GM06990 (cell line): ENCODE data around the gene C1GALT1C1.
"Not testable (repeated sequence)": the region's sequence is repeated elsewhere in the genome, so short reads cannot be mapped to it uniquely, and the experiment has no call there.

ENCODE experiments used
- DNase-seq: peaks from one replicate; pipeline ENCODE4 v3.0.0-alpha.2; 2011; ENCODE audit not compliant: insufficient read length; ENCODE audit errors: extremely low read depth
- H3K27me3 ChIP-seq: replicated peaks from 2 replicates; pipeline ENCODE4 v1.6.0; 2011; ENCODE audit warnings: low read length; ENCODE audit not compliant: control insufficient read depth, insufficient read depth
- H3K36me3 ChIP-seq: 2 replicates; pipeline ENCODE4 v1.5.1; 2011; ENCODE audit warnings: low read length; ENCODE audit not compliant: control insufficient read depth, insufficient read depth
- H3K4me3 ChIP-seq: replicated peaks from 2 replicates; pipeline ENCODE4 v1.5.1; 2011; ENCODE audit warnings: low read depth, mild to moderate bottlenecking, control low read depth, low read length
- CTCF ChIP-seq: IDR thresholded peaks from 2 replicates; pipeline ENCODE4 v1.5.1; 2011; ENCODE audit warnings: low read length, control low read depth, mild to moderate bottlenecking, inconsistent platforms; ENCODE audit not compliant: insufficient read depth, poor library complexity, severe bottlenecking

The C1GALT1C1 gene

GRCh38 chrX:120668357-120668756 is 38.5 kb upstream of the C1GALT1C1 start:
- no peak for TF ChIP-seq CTCF
- DNase-seq: no peak
- Histone ChIP-seq H3K27me3 (no peaks in the 10 kb centered on the region), H3K36me3 (no peaks in the 10 kb centered on the region), H3K4me3 (no peak overlapping the region)

- not testable (repeated sequence) for H3K36me3 ChIP-seq, DNase-seq, H3K4me3 ChIP-seq, H3K27me3 ChIP-seq
Observed at GRCh38 chrX:120664535-120664934, 34.7 kb upstream of the C1GALT1C1 start.

DNA sequence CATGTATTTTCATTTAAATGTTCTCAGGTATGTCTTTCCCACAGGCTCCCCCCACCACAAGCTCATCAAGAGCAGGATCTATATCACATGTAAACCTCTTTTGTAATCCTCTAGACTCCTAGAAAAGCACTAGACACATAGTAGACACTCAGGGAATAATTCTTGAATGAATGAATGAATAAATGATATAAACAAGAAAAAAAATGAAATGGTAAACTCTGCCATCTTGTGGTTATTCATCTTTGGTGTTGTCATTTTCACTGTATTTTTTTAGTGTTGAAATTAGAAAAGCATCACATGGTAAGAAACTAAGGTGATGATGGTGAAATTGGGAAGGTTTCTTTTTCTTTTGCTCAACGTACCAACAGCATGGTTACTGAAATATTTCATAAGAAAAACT is 34.2 kb upstream of the C1GALT1C1 start:
- H3K4me3 ChIP-seq: no peak overlapping the region
- TF ChIP-seq CTCF: peak; percentile 7
- no peaks in the 10 kb centered on the region for H3K27me3 ChIP-seq
- no peaks in the 10 kb centered on the region for H3K36me3 ChIP-seq
- DNase-seq: peak; percentile 18

DNA sequence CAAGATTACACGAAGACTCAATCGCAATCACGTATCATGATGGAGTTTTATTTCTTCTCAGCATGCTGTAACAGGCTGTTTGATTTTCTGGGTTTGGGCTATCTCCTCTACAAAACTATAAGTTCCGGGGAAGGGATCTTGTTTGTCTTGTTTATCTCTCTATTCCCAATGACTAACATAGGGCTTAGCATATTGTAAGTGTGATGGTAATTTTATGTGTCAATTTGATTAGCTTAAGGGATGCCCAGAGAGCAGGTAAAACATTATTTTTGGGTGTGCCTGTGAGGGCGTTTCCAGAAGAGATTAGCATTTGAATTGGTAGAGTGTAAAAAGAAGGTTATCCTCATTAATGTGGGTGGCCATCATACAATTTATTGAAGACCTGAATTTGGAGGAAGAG is 32.8 kb upstream of the C1GALT1C1 start:
- no peaks in the 10 kb centered on the region for H3K36me3 ChIP-seq
- H3K27me3 ChIP-seq: no peaks in the 10 kb centered on the region
- no peak for DNase-seq
- H3K4me3 ChIP-seq: no peak overlapping the region
- TF ChIP-seq CTCF: no peak

DNA sequence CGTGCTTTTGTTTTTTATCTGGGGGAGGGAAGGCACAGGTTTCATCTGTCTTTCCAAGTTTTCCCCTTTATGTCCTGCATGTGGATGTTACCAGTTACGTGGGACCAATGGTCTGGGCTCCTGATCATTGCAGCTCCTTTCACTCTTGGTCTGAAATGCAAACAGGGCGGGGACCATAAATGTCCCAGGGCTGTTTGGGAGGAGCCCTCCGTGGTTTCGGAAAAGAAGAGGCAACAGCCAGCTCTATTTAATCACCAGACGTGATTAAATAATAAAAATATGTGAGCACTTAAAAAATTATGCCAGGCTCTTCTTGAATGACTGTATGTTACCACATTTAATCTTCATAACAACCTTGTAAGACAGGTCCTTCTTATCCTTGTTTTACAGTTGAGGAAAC is 30.8 kb upstream of the C1GALT1C1 start:
- DNase-seq: no peak

DNA sequence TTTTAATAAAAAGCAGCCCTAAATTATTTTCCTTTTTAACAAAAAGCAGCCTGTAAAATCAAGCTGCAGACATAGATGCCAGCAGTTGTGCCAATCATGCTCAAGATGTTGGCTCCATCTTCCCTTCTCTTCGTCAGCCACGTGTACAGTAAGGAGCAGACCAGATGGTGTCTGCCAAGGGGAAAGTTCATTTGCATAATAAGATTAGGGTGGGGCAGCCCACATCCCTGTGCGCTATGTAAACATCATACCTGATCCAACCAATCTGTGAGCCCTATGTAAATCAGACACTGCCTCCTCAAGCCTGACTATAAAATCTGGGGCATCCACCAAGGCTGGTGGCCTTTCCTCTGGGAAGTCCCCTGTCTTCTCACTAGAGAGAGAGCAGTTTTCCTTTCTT is 23.1 kb upstream of the C1GALT1C1 start:
- Histone ChIP-seq H3K36me3 (no peaks in the 10 kb centered on the region), H3K4me3 (no peak overlapping the region), H3K27me3 (no peaks in the 10 kb centered on the region)
- TF ChIP-seq CTCF: no peak
- no peak for DNase-seq

More for the DNA sequence above, 30.8 kb upstream of the C1GALT1C1 start:
- no peak overlapping the region for H3K4me3 ChIP-seq
- no peak for TF ChIP-seq CTCF
- H3K36me3 ChIP-seq: no peaks in the 10 kb centered on the region
- H3K27me3 ChIP-seq: no peaks in the 10 kb centered on the region

- not testable (repeated sequence) for DNase-seq, H3K27me3 ChIP-seq
Observed at GRCh38 chrX:120652256-120652655, 22.4 kb upstream of the C1GALT1C1 start.

More at GRCh38 chrX:120652256-120652655, 22.4 kb upstream of the C1GALT1C1 start:
- H3K4me3 ChIP-seq, H3K36me3 ChIP-seq: not testable (repeated sequence)
